WTC11 (cell line): Measurements from ENCODE around the gene HBZ. TPM values are rescaled to one million over a fixed set of nuclear protein-coding genes. Genes with fewer than 3 reads are reported as not detected.

Experiments used
- ATAC-seq: fragments of 200-7000 bp; cut with Tn5 transposase; 2 replicates; pipeline ENCODE4 v1.10.0; 2021; ENCODE audit warnings: mild to moderate bottlenecking, moderate library complexity
- CTCF ChIA-PET: fragments of 300-600 bp; sonication (Branson Sonifier 250); formaldehyde crosslinking; loops from one replicate; lab custom pipeline; 2021; ENCODE audit warnings: antibody characterized with exemption; lab: Charles Lee
- POLR2A ChIA-PET: fragments of 350-600 bp; sonication (Branson Sonifier 250); formaldehyde crosslinking; loops from one replicate; lab custom pipeline; 2021; ENCODE audit warnings: antibody characterized with exemption; lab: Charles Lee
- DNase-seq: peaks from one replicate; pipeline ENCODE4 v3.0.0; 2021; ENCODE audit warnings: low spot score
- H3K27ac Mint-ChIP-seq: 2 replicates; pipeline ENCODE4 v1.8.0; 2021; ENCODE audit warnings: mixed read lengths
- H3K27me3 Mint-ChIP-seq: 2 replicates; pipeline ENCODE4 v1.8.0; 2021; ENCODE audit warnings: low read depth, mild to moderate bottlenecking, moderate library complexity, mixed read lengths
- H3K36me3 Mint-ChIP-seq: 2 replicates; pipeline ENCODE4 v1.8.0; 2021; ENCODE audit warnings: mixed read lengths
- H3K4me1 Mint-ChIP-seq: 2 replicates; pipeline ENCODE4 v1.8.0; 2022; ENCODE audit warnings: mixed read lengths
- H3K4me3 Mint-ChIP-seq: 2 replicates; pipeline ENCODE4 v1.8.0; 2021; ENCODE audit warnings: mild to moderate bottlenecking, moderate library complexity, mixed read lengths
- H3K9me3 Mint-ChIP-seq: 2 replicates; pipeline ENCODE4 v1.8.0; 2021; ENCODE audit warnings: mixed read lengths
- ATF1 ChIP-seq: sonication (generic); formaldehyde crosslinking; IDR thresholded peaks from 2 replicates; pipeline ENCODE4 v1.8.1; 2023; ENCODE audit warnings: mild to moderate bottlenecking, moderate library complexity, missing genetic modification reagents
- FOXK1 ChIP-seq: sonication (generic); formaldehyde crosslinking; IDR thresholded peaks from 2 replicates; pipeline ENCODE4 v1.8.0; 2022; ENCODE audit warnings: mild to moderate bottlenecking, moderate library complexity, missing genetic modification reagents
- GTF2I ChIP-seq: fragments of 250-450 bp; sonication (Bioruptor Pico); conservative IDR thresholded peaks from 2 replicates; pipeline ENCODE4 v1.4.0; 2021; ENCODE audit warnings: mild to moderate bottlenecking
- JAZF1 ChIP-seq: fragments of 250-450 bp; sonication (Bioruptor Pico); IDR thresholded peaks from 2 replicates; pipeline ENCODE4 v1.9.0; 2021; ENCODE audit warnings: moderate library complexity, mild to moderate bottlenecking, inconsistent platforms
- NFE2L1 ChIP-seq: sonication (generic); formaldehyde crosslinking; IDR thresholded peaks from 2 replicates; pipeline ENCODE4 v1.8.1; 2023; ENCODE audit warnings: missing genetic modification reagents
- NR1H2 ChIP-seq: sonication (generic); formaldehyde crosslinking; IDR thresholded peaks from 2 replicates; pipeline ENCODE4 v1.9.0; 2021; ENCODE audit warnings: mild to moderate bottlenecking, moderate library complexity, missing genetic modification reagents
- NR2C2 ChIP-seq: sonication (generic); formaldehyde crosslinking; IDR thresholded peaks from 2 replicates; pipeline ENCODE4 v1.8.0; 2022; ENCODE audit warnings: mild to moderate bottlenecking, missing genetic modification reagents
- NR3C1 ChIP-seq: sonication (generic); formaldehyde crosslinking; conservative IDR thresholded peaks from 2 replicates; pipeline ENCODE4 v1.8.1; 2023; ENCODE audit warnings: low read depth, mild to moderate bottlenecking, missing genetic modification reagents
- PRRX2 ChIP-seq: fragments of 250-450 bp; sonication (Bioruptor Pico); IDR thresholded peaks from 2 replicates; pipeline ENCODE4 v1.8.0; 2021; ENCODE audit warnings: mild to moderate bottlenecking
- RELA ChIP-seq: sonication (generic); formaldehyde crosslinking; IDR thresholded peaks from 2 replicates; pipeline ENCODE4 v1.8.1; 2022; ENCODE audit warnings: missing genetic modification reagents, mild to moderate bottlenecking, borderline replicate concordance
- SMAD3 ChIP-seq: sonication (generic); formaldehyde crosslinking; IDR thresholded peaks from 2 replicates; pipeline ENCODE4 v1.8.0; 2022; ENCODE audit warnings: missing genetic modification reagents, mild to moderate bottlenecking, borderline replicate concordance
- SP1 ChIP-seq: sonication (generic); formaldehyde crosslinking; conservative IDR thresholded peaks from 2 replicates; pipeline ENCODE4 v1.8.1; 2022; ENCODE audit warnings: missing genetic modification reagents
- STAT6 ChIP-seq: sonication (generic); formaldehyde crosslinking; conservative IDR thresholded peaks from 2 replicates; pipeline ENCODE4 v1.8.1; 2023; ENCODE audit warnings: mild to moderate bottlenecking, low read depth, missing genetic modification reagents, moderate library complexity
- ZNF232 ChIP-seq: sonication (generic); formaldehyde crosslinking; IDR thresholded peaks from 2 replicates; pipeline ENCODE4 v1.8.0; 2022; ENCODE audit warnings: mild to moderate bottlenecking, missing genetic modification reagents
- ZNF263 ChIP-seq: sonication (generic); formaldehyde crosslinking; IDR thresholded peaks from 2 replicates; pipeline ENCODE4 v1.8.1; 2022; ENCODE audit warnings: low read depth, mild to moderate bottlenecking, moderate library complexity, missing genetic modification reagents
- ZNF416 ChIP-seq: fragments of 250-450 bp; sonication (Bioruptor Pico); IDR thresholded peaks from 2 replicates; pipeline ENCODE4 v1.9.0; 2021; ENCODE audit warnings: mild to moderate bottlenecking, inconsistent platforms
- ZSCAN18 ChIP-seq: fragments of 250-450 bp; sonication (Bioruptor Pico); IDR thresholded peaks from 2 replicates; pipeline ENCODE4 v2.1.2; 2022; ENCODE audit warnings: mild to moderate bottlenecking, moderate library complexity
- total RNA-seq: library from RNA; stranded (reverse); gene quantifications from 3 replicates; pipeline ENCODE4 v1.2.3, GENCODE V29; 2021
- TF ChIP-seq, protein P1 (sequence below): sonication (generic); formaldehyde crosslinking; IDR thresholded peaks from 2 replicates; pipeline ENCODE4 v1.8.1; 2022; ENCODE audit warnings: mild to moderate bottlenecking, missing genetic modification reagents, moderate library complexity, borderline replicate concordance
- TF ChIP-seq, protein P2 (sequence below): fragments of 250-450 bp; sonication (Bioruptor Pico); IDR thresholded peaks from 2 replicates; pipeline ENCODE4 v1.9.0; 2021; ENCODE audit warnings: mild to moderate bottlenecking
- TF ChIP-seq, protein P3 (sequence below): sonication (generic); formaldehyde crosslinking; IDR thresholded peaks from 2 replicates; pipeline ENCODE4 v1.8.1; 2022; ENCODE audit warnings: mild to moderate bottlenecking, moderate library complexity, missing genetic modification reagents
- TF ChIP-seq, protein P4 (sequence below): fragments of 250-450 bp; sonication (Bioruptor Pico); IDR thresholded peaks from 2 replicates; pipeline ENCODE4 v1.9.0; 2021; ENCODE audit warnings: mild to moderate bottlenecking
- TF ChIP-seq, protein P5 (sequence below): sonication (generic); formaldehyde crosslinking; conservative IDR thresholded peaks from 2 replicates; pipeline ENCODE4 v1.8.1; 2022; ENCODE audit warnings: mild to moderate bottlenecking, missing genetic modification reagents

HBZ gene
- total RNA-seq, 1 experiment from 2014 or later: 0.52 TPM

- Mint-ChIP-seq H3K27ac (no peak overlapping the region), H3K4me3 (no peak overlapping the region), H3K27me3 (no peaks in the 10 kb centered on the region), H3K9me3 (no peaks in the 10 kb centered on the region), H3K36me3 (peaks cover 11% of the 10 kb centered on the region), H3K4me1 (no peaks in the 10 kb centered on the region)
- CTCF ChIA-PET: interaction anchor here (1.4 to 5.6 kb wide), 4 partner anchors 14 to 242 kb away, joined by 4 to 73 read pairs (median 11); partner anchors contain the start of gene AXIN1
- ATAC-seq (no peak), DNase-seq (no peak)
- TF ChIP-seq, protein P1, sequence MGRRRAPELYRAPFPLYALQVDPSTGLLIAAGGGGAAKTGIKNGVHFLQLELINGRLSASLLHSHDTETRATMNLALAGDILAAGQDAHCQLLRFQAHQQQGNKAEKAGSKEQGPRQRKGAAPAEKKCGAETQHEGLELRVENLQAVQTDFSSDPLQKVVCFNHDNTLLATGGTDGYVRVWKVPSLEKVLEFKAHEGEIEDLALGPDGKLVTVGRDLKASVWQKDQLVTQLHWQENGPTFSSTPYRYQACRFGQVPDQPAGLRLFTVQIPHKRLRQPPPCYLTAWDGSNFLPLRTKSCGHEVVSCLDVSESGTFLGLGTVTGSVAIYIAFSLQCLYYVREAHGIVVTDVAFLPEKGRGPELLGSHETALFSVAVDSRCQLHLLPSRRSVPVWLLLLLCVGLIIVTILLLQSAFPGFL (CRISPR knock-in tag): no peak
- TF ChIP-seq, protein P2, sequence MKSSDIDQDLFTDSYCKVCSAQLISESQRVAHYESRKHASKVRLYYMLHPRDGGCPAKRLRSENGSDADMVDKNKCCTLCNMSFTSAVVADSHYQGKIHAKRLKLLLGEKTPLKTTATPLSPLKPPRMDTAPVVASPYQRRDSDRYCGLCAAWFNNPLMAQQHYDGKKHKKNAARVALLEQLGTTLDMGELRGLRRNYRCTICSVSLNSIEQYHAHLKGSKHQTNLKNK (CRISPR knock-in tag): no peak
- POLR2A ChIA-PET: no interaction called here
Measured at GRCh38 chr16:119835-120491, 32.5 kb upstream of the HBZ start.

DNA sequence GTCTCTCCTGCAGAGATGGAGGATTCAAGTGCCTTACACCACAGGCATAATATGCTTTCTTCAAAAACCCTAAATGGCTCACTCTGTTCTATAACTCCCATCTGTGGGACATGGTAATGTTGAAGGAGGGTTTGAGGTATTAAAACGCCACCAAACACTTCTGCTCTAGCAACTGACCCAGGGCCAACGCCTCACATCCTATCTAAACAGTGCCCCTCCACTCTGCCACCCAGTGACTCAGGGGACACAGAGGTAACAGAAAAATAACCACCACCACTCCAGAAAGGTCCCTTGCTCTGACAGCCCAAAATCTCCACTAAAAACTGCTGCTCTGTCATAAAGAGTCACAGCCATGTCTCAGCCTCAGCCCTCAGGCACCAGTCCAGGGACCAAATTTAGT lies 31.7 kb upstream of the HBZ start:
- Mint-ChIP-seq H3K36me3 (peaks cover 9% of the 10 kb centered on the region), H3K4me1 (no peaks in the 10 kb centered on the region), H3K9me3 (no peaks in the 10 kb centered on the region), H3K27me3 (no peaks in the 10 kb centered on the region), H3K27ac (peak overlapping the region; percentile 68), H3K4me3 (no peak overlapping the region)
- ChIA-PET CTCF (interaction anchor here (1.2 to 5.6 kb wide), 3 partner anchors 15 to 242 kb away, joined by 4 to 73 read pairs (median 4); no protein-coding TSS in a partner anchor), POLR2A (no interaction called here)
- no peak for DNase-seq
- TF ChIP-seq ZSCAN18 (CRISPR knock-in tag) (no peak), ZNF232 (no peak), JAZF1 (CRISPR knock-in tag) (no peak), NR1H2 (CRISPR knock-in tag) (no peak), SP1 (CRISPR knock-in tag) (no peak), FOXK1 (CRISPR knock-in tag) (no peak), PRRX2 (no peak), NR3C1 (CRISPR knock-in tag) (no peak), ATF1 (CRISPR knock-in tag) (no peak)
- TF ChIP-seq, protein P3, sequence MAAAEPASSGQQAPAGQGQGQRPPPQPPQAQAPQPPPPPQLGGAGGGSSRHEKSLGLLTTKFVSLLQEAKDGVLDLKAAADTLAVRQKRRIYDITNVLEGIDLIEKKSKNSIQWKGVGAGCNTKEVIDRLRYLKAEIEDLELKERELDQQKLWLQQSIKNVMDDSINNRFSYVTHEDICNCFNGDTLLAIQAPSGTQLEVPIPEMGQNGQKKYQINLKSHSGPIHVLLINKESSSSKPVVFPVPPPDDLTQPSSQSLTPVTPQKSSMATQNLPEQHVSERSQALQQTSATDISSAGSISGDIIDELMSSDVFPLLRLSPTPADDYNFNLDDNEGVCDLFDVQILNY (CRISPR knock-in tag): no peak
- no peak for ATAC-seq

GRCh38 chr16:122361-122760 lies 30.1 kb upstream of the HBZ start:
- ChIA-PET POLR2A (no interaction called here), CTCF (interaction anchor here (1.1 kb wide), 1 partner anchor 15 kb away, joined by 4 read pairs; no protein-coding TSS in a partner anchor)
- ATAC-seq (no peak), DNase-seq (no peak)
- Mint-ChIP-seq H3K27ac (no peak overlapping the region), H3K9me3 (no peaks in the 10 kb centered on the region), H3K4me1 (no peaks in the 10 kb centered on the region), H3K4me3 (no peak overlapping the region), H3K27me3 (no peaks in the 10 kb centered on the region), H3K36me3 (no peaks in the 10 kb centered on the region)
- TF ChIP-seq GTF2I (CRISPR knock-in tag) (no peak), STAT6 (no peak), NFE2L1 (CRISPR knock-in tag) (no peak), ZNF263 (no peak), SP1 (CRISPR knock-in tag) (no peak), NR2C2 (CRISPR knock-in tag) (no peak), ZNF416 (CRISPR knock-in tag) (no peak), SMAD3 (no peak), RELA (CRISPR knock-in tag) (no peak)
- TF ChIP-seq, protein P4, sequence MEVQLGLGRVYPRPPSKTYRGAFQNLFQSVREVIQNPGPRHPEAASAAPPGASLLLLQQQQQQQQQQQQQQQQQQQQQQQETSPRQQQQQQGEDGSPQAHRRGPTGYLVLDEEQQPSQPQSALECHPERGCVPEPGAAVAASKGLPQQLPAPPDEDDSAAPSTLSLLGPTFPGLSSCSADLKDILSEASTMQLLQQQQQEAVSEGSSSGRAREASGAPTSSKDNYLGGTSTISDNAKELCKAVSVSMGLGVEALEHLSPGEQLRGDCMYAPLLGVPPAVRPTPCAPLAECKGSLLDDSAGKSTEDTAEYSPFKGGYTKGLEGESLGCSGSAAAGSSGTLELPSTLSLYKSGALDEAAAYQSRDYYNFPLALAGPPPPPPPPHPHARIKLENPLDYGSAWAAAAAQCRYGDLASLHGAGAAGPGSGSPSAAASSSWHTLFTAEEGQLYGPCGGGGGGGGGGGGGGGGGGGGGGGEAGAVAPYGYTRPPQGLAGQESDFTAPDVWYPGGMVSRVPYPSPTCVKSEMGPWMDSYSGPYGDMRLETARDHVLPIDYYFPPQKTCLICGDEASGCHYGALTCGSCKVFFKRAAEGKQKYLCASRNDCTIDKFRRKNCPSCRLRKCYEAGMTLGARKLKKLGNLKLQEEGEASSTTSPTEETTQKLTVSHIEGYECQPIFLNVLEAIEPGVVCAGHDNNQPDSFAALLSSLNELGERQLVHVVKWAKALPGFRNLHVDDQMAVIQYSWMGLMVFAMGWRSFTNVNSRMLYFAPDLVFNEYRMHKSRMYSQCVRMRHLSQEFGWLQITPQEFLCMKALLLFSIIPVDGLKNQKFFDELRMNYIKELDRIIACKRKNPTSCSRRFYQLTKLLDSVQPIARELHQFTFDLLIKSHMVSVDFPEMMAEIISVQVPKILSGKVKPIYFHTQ (CRISPR knock-in tag): no peak
- TF ChIP-seq, protein P5, sequence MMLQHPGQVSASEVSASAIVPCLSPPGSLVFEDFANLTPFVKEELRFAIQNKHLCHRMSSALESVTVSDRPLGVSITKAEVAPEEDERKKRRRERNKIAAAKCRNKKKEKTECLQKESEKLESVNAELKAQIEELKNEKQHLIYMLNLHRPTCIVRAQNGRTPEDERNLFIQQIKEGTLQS (CRISPR knock-in tag): no peak
